GM20000 (cell line): ENCODE measurements around the gene ZNF385D.

Experiments used
- DNase-seq: peaks from one replicate; pipeline ENCODE4 v3.0.0; 2012; ENCODE audit warnings: low spot score
- TF ChIP-seq, protein P1 (sequence below): IDR thresholded peaks from 2 replicates; pipeline ENCODE4 v1.5.1; 2012; ENCODE audit warnings: mild to moderate bottlenecking, control low read depth; ENCODE audit errors: extremely low read depth, missing control alignments

The ZNF385D gene

DNA sequence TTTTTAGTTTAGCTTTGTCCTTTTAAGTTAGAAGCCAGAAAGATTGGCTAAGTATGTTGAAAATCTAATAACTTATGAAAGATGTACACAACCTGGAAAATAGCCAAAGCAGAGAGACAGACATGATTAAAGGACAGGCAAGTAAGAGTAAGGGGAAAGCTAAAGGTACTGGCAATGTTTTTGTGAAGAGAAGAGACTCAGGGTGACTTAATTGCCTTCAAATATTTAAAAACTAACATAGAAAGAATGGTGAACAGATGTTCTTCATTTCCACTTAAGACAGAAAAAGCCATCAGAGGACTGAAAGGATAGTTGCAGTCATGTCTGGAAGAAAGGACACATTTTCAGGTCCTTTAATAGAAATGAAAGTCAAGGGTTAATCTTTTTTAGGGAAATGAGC, 68.8 kb downstream of the ZNF385D start:
- TF ChIP-seq, protein P1, sequence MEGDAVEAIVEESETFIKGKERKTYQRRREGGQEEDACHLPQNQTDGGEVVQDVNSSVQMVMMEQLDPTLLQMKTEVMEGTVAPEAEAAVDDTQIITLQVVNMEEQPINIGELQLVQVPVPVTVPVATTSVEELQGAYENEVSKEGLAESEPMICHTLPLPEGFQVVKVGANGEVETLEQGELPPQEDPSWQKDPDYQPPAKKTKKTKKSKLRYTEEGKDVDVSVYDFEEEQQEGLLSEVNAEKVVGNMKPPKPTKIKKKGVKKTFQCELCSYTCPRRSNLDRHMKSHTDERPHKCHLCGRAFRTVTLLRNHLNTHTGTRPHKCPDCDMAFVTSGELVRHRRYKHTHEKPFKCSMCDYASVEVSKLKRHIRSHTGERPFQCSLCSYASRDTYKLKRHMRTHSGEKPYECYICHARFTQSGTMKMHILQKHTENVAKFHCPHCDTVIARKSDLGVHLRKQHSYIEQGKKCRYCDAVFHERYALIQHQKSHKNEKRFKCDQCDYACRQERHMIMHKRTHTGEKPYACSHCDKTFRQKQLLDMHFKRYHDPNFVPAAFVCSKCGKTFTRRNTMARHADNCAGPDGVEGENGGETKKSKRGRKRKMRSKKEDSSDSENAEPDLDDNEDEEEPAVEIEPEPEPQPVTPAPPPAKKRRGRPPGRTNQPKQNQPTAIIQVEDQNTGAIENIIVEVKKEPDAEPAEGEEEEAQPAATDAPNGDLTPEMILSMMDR, result no peak
- DNase-seq, result no peak

DNA sequence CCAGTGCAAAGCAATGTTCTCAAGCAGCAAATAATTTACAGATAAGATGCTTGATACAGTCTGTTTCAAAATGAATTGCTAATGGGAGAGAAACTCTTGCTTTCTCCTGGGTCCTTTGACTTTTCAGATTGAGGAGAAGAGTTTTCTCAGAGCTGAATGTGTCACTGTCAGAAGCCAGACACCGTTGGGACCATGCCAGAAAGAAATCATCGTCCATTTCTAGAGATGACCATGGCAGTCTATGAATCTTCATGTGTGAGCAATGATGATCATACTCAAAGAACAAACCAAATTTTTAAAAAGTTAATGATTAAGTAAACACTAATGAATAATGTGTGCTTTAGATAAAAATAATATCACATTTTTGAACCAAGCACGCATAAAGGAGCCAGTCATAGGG, 77.6 kb downstream of the ZNF385D start:
- TF ChIP-seq, protein P1, result no peak
- DNase-seq, result no peak

DNA sequence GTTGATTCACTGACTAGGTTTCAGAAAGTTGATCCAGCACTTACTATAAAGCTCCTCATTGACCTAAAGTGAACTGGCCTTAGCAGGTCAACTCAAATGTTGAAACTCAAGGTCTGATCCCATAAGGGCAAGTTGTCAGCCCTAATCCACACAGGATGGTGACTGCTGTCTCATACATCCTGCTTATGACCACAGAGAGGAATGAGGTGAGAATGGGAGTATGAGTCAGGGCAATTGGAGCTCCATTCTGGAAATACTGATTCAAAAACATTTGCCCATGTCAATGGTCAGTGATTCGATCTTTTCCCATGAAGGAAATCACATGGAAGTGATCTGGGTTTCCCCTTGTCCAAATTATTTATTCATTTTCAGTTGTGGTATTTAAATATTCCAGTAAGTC, 78.7 kb downstream of the ZNF385D start:
- no peak for DNase-seq
- TF ChIP-seq, protein P1, result no peak

DNA sequence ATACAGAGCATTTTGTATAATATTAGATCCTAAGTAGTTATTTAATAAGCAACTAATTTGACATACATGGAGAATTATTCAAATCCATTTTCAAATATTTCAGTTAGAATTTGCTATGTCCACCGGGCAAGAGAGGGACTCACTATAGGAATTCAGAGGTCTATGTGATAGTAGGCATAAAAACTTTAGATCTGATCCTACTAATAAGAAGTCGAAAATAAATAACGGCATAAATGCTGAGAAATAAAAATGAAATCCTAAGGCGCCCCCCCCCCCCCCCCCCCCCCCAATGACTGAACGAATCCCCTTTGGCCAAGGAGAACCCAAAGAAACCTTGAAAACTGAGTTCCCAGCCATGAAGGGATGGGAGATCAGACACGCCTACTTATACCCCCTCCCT, 80.6 kb downstream of the ZNF385D start:
- TF ChIP-seq, protein P1, result no peak

DNA sequence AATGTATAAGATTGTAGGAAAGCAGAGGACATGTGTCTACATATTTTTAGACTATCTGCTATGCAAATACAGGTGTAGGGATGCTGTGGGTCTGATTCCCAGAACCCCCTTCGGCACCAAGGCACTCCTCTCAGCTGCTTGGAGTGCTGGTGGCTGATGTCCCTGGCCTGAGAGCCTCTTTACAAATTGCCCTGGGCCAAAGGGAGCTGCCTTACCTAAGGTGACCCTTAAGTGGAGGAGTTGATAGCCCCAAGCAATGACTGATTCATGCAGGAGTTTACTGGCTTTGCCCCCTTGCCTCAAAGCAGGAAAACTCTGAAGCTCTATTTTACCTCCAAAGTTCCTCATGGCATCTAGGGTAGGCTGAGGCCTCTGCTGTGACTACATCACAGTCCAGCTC, 83.0 kb downstream of the ZNF385D start:
- DNase-seq, result no peak

More for the DNA sequence above, 80.6 kb downstream of the ZNF385D start:
- DNase-seq, result no peak

DNA sequence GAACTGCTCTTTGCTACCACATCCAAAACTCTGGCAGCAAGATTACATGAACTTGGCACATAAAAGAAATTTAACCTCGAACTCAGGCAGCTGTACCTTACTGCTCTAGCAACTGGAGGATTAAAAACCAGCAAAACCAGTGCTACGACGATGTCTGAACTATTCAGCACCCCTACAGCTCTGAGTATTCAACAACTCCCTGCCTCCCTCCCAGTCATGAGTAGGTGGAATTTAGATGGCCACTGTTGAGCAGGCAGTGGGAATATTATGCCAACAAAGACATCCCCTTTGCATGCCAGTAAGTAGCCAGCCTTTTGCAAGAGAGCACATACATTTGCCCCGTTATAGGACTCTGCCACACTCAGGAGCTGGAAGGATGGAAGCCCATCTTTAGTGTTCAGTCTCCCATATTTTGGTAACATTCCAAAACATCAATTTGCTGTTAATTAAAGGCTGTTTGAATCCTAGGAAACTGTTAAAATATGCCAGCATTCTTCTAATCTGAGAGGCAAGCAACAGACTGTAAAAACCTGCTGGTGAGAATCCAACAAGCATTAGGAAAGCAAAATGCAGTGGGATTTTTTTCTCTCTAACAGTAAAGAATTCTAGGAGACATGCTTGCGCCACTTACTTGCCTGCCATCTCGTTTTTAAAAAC, 85.4 kb downstream of the ZNF385D start:
- TF ChIP-seq, protein P1, result no peak
- DNase-seq, result no peak

More for the DNA sequence above, 83.0 kb downstream of the ZNF385D start:
- TF ChIP-seq, protein P1, result no peak

DNA sequence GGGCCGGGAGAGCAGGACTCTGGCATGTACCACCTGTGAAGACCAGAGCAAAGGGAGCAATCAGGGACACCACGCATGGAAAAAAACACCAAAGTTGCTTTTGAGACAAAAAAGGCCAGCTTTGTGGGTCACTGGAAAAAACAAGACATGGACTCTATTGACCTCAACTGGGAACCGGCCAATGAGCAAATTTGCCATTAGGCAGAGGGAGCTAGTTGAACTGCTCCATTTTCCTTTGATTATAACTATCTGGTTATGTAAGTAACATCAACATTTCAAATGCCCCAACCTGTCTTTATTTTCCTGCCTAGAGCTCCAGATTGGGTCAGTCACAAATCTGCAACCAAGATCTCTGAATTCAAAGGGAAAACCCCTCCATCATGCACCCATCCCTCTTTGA, 86.0 kb downstream of the ZNF385D start:
- DNase-seq, result no peak
- TF ChIP-seq, protein P1, result no peak
